ENCODE data around the gene ISOC2. TPM values are rescaled to one million over a fixed set of nuclear protein-coding genes. Genes with fewer than 3 reads are reported as not detected.

The ISOC2 gene
- polyA plus RNA-seq, 2 of the 4 experiments (the other 2 are of a cell fraction), result 45.3 to 57.8 TPM

DNA sequence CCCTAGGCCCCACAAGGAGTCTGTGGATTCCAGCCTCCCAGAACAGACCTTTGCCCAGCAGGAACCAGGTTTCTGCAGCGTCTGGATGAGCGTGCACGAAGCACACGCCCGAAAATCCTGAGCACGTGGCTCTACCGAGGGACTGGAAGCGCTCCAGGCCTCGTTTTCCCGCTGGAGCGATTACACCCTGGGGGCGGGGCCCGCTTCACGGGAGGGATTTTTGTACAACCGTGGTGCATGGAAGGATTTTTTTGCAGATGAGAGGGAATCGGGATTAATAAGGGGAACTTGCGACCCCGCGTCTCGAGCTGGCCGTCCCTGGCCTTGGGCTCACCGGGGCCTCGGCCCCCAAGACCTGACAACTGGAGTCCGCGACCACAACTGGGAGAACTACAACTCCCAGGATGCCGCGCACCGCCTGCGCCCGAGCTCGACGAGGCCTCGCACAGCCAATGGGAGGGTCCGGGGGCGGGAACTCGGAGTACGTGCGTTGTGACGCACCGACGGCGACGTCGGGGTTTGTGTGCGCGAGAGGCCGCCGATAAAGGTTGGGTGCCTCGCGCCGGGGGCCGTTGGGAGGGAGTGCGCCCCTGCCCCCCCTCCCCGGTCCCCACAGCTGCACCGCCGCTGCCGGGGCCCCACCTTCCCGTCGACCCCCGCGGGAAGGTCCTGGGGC, 14.8 kb upstream of the ISOC2 start, which contains the start of gene ZNF628:
Gene ZNF628, plus strand, starts transcription at position 518 of the 676 bp plus-strand sequence. CDS start 3,294 bp downstream, outside the sequence.
- peaks cover 26% of the 10 kb centered on the region for H3K4me1 ChIP-seq
- peak within 1 kb of the TSS; percentile 84 for H3K4me2 ChIP-seq
- H3K4me3 ChIP-seq, result peak within 1 kb of the TSS; percentile 56
- ATAC-seq (peak; percentile 94), DNase-seq (ENCODE audit: low read depth in 1 of 2, low spot score in 1 of 2) (peak; percentile 99 to 100), FAIRE-seq (no peak)
- POLR2A ChIA-PET, result interaction anchor here (0.5 to 2.3 kb wide), 28 partner anchors 9 to 957 kb away, joined by 3 to 53 read pairs (median 6); partner anchors contain the start of genes FIZ1, ISOC2, NAT14 and PPP1R12C
- no peaks in the 10 kb centered on the region for H3K9me3 ChIP-seq
- under 1% methylated on average over 36 of the region's 61 CpGs for WGBS (ENCODE audit: missing lambda C conversion rate)
- CTCF ChIA-PET, result interaction anchor here (0.6 to 8.2 kb wide), 12 partner anchors 10 to 335 kb away, joined by 3 to 89 read pairs (median 6); partner anchors contain the start of genes C19orf85, NAT14 and SSC5D
- H3K27ac ChIP-seq, result peak within 1 kb of the TSS; percentile 84 to 92
- TF ChIP-seq SREBF2 (IDR thresholded peaks at IDR 0.05) (no peak), BHLHE40 (IDR thresholded peaks at IDR 0.05; ENCODE audit: low read depth, low read length) (no peak), SMC3 (IDR thresholded peaks at IDR 0.05) (no peak), EHMT2 (IDR thresholded peaks at IDR 0.05; ENCODE audit: low read depth) (no peak), EP300 (IDR thresholded peaks at IDR 0.05) (no peak), PHF8 (IDR thresholded peaks at IDR 0.05; ENCODE audit: borderline replicate concordance, low read depth) (peak; percentile 73), ZC3H11A (IDR thresholded peaks at IDR 0.05) (peak; percentile 19; the same call in 1 of the 2 replicates), RARB (CRISPR knock-in tag; IDR thresholded peaks at IDR 0.05) (peak; percentile 70; the same call in 1 of the 2 replicates), ZNF302 (CRISPR knock-in tag; IDR thresholded peaks at IDR 0.05) (peak; percentile 83; the same call in 1 of the 2 replicates), FOXS1 (CRISPR knock-in tag; IDR thresholded peaks at IDR 0.05) (peak; percentile 90), CBX8 (IDR thresholded peaks at IDR 0.05) (no peak), NPAS2 (CRISPR knock-in tag; IDR thresholded peaks at IDR 0.05; ENCODE audit: borderline replicate concordance) (peak; percentile 84), RFX5 (IDR thresholded peaks at IDR 0.05) (peak; percentile 59; the same call in 1 of the 2 replicates), HDAC2 (IDR thresholded peaks at IDR 0.05) (no peak; the same call in 1 of the 2 replicates), RNF2 (IDR thresholded peaks at IDR 0.05; ENCODE audit: borderline replicate concordance, low read depth) (peak; percentile 93), POLR2AphosphoS2 (conservative IDR thresholded peaks at IDR 0.05; ENCODE audit: low read length) (no peak), ZSCAN20 (CRISPR knock-in tag; IDR thresholded peaks at IDR 0.05) (peak; percentile 84), EHF (CRISPR knock-in tag; IDR thresholded peaks at IDR 0.05) (peak; percentile 96), CHD4 (IDR thresholded peaks at IDR 0.05; ENCODE audit: borderline replicate concordance) (no peak), FOSB (CRISPR knock-in tag; IDR thresholded peaks at IDR 0.05) (no peak), RCOR1 (IDR thresholded peaks at IDR 0.05; ENCODE audit: low read depth, low read length) (no peak), NR3C1 (IDR thresholded peaks at IDR 0.05) (no peak), HEYL (CRISPR knock-in tag; IDR thresholded peaks at IDR 0.05) (peak; percentile 82; the same call in 1 of the 2 replicates), CEBPB (IDR thresholded peaks at IDR 0.05) (peak in 1 of 2 experiments; percentile 18; a peak in 1 of 4 replicates), HOXB5 (CRISPR knock-in tag; IDR thresholded peaks at IDR 0.05) (peak; percentile 97), TP53 (CRISPR knock-in tag; IDR thresholded peaks at IDR 0.05) (peak; percentile 96), ZFP36 (IDR thresholded peaks at IDR 0.05; ENCODE audit: borderline replicate concordance, partially characterized antibody) (no peak), GATA3 (IDR thresholded peaks at IDR 0.05; ENCODE audit: borderline replicate concordance) (no peak; the same call in 1 of the 2 replicates), RAD21 (conservative IDR thresholded peaks at IDR 0.05 in 1 of 2, IDR thresholded peaks at IDR 0.05 in 1 of 2) (no peak), KDM1A (IDR thresholded peaks at IDR 0.05; ENCODE audit: low read depth) (no peak)
- TF ChIP-seq, protein P1, sequence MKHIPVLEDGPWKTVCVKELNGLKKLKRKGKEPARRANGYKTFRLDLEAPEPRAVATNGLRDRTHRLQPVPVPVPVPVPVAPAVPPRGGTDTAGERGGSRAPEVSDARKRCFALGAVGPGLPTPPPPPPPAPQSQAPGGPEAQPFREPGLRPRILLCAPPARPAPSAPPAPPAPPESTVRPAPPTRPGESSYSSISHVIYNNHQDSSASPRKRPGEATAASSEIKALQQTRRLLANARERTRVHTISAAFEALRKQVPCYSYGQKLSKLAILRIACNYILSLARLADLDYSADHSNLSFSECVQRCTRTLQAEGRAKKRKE (CRISPR knock-in tag; IDR thresholded peaks at IDR 0.05; ENCODE audit: low read depth), result peak; percentile 95
- TF ChIP-seq, protein P2, sequence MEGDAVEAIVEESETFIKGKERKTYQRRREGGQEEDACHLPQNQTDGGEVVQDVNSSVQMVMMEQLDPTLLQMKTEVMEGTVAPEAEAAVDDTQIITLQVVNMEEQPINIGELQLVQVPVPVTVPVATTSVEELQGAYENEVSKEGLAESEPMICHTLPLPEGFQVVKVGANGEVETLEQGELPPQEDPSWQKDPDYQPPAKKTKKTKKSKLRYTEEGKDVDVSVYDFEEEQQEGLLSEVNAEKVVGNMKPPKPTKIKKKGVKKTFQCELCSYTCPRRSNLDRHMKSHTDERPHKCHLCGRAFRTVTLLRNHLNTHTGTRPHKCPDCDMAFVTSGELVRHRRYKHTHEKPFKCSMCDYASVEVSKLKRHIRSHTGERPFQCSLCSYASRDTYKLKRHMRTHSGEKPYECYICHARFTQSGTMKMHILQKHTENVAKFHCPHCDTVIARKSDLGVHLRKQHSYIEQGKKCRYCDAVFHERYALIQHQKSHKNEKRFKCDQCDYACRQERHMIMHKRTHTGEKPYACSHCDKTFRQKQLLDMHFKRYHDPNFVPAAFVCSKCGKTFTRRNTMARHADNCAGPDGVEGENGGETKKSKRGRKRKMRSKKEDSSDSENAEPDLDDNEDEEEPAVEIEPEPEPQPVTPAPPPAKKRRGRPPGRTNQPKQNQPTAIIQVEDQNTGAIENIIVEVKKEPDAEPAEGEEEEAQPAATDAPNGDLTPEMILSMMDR (IDR thresholded peaks at IDR 0.05), result no peak
- TF ChIP-seq, protein P3, sequence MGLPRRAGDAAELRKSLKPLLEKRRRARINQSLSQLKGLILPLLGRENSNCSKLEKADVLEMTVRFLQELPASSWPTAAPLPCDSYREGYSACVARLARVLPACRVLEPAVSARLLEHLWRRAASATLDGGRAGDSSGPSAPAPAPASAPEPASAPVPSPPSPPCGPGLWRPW (IDR thresholded peaks at IDR 0.05), result no peak
- TF ChIP-seq, protein P4, sequence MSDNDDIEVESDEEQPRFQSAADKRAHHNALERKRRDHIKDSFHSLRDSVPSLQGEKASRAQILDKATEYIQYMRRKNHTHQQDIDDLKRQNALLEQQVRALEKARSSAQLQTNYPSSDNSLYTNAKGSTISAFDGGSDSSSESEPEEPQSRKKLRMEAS (IDR thresholded peaks at IDR 0.05), result peak; percentile 100
- TF ChIP-seq, protein P5, sequence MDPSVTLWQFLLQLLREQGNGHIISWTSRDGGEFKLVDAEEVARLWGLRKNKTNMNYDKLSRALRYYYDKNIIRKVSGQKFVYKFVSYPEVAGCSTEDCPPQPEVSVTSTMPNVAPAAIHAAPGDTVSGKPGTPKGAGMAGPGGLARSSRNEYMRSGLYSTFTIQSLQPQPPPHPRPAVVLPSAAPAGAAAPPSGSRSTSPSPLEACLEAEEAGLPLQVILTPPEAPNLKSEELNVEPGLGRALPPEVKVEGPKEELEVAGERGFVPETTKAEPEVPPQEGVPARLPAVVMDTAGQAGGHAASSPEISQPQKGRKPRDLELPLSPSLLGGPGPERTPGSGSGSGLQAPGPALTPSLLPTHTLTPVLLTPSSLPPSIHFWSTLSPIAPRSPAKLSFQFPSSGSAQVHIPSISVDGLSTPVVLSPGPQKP (IDR thresholded peaks at IDR 0.05; ENCODE audit: low read depth, low read length), result no peak
- TF ChIP-seq, protein P6, sequence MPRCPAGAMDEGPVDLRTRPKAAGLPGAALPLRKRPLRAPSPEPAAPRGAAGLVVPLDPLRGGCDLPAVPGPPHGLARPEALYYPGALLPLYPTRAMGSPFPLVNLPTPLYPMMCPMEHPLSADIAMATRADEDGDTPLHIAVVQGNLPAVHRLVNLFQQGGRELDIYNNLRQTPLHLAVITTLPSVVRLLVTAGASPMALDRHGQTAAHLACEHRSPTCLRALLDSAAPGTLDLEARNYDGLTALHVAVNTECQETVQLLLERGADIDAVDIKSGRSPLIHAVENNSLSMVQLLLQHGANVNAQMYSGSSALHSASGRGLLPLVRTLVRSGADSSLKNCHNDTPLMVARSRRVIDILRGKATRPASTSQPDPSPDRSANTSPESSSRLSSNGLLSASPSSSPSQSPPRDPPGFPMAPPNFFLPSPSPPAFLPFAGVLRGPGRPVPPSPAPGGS (IDR thresholded peaks at IDR 0.05), result no peak

All from A549 (cell line).